HCT116 (cell line): ENCODE data around the gene POLE. TPM values are rescaled to one million over a fixed set of nuclear protein-coding genes. Genes with fewer than 3 reads are reported as not detected.

Experiments used
- ATAC-seq: fragments of 200-7000 bp; cut with Tn5 transposase; 2 replicates; pipeline ENCODE4 v1.9.1; 2020; ENCODE audit warnings: mild to moderate bottlenecking, moderate library complexity
- Bru-seq: library from RNA; stranded (reverse); fragments of 400-500 nt; gene quantifications from one replicate; lab custom pipeline; 2021; lab: Mats Ljungman, UMichigan
- BruChase-seq, 2 experiments: library from RNA; stranded (reverse); fragments of 400-500 nt; gene quantifications; one replicate each; lab custom pipeline; 2021; lab: Mats Ljungman, UMichigan
- BruUV-seq: library from RNA; stranded (reverse); fragments of 400-500 nt; replicated peaks from 2 replicates; lab custom pipeline; 2021; lab: Mats Ljungman, UMichigan
- CTCF ChIA-PET: fragments of 300-600 bp; sonication (Branson Sonifier 250); formaldehyde crosslinking; loops from one replicate; lab custom pipeline; 2021; ENCODE audit warnings: antibody characterized with exemption; lab: Charles Lee
- POLR2A ChIA-PET: fragments of 300-600, 350-600 bp; sonication (Branson Sonifier 250); formaldehyde crosslinking; loops from one replicate; lab custom pipeline; 2021; ENCODE audit warnings: antibody characterized with exemption; lab: Charles Lee
- RAD21 ChIA-PET, 2 experiments: fragments of 300-600 bp; sonication (Branson Sonifier 250); formaldehyde crosslinking; loops; one replicate each; lab custom pipeline; 2023; ENCODE audit warnings: low total read pairs in 2 of 2; ENCODE audit not compliant: uncharacterized antibody in 2 of 2, unreplicated experiment in 2 of 2, low non-redundant PET in 1 of 2; lab: Charles Lee
- DNase-seq: peaks from one replicate; pipeline ENCODE4 v3.0.0-alpha.2; 2010; ENCODE audit warnings: low read depth, low spot score
- H2AFZ ChIP-seq: fragments of 200-600 bp; shearing (Covaris generic), sonication (generic); 2 replicates; pipeline ENCODE4 v1.6.1; 2017; ENCODE audit warnings: low read depth, mixed run types, mixed read lengths, antibody characterized with exemption, low read length; ENCODE audit not compliant: poor library complexity, severe bottlenecking
- H3K27ac ChIP-seq: 2 replicates; pipeline ENCODE4 v1.5.1; 2012; ENCODE audit warnings: low read depth, low read length
- H3K27me3 ChIP-seq: fragments of 200-600 bp; sonication (generic); 2 replicates; pipeline ENCODE4 v1.6.1; 2016; ENCODE audit warnings: mixed run types, low read length, mixed read lengths; ENCODE audit not compliant: insufficient read depth
- H3K36me3 ChIP-seq, 2 experiments: fragments of 200-500 bp in 1 of 2; fragments of 200-600 bp in 1 of 2; sonication (Bioruptor generic) in 1 of 2; sonication (generic) in 1 of 2; 2 replicates each; pipeline versions ENCODE4 v1.5.1 to v1.6.1; 2014 to 2016; ENCODE audit warnings: low read length in 2 of 2, inconsistent platforms in 1 of 2, mixed read lengths in 1 of 2, mixed run types in 1 of 2; ENCODE audit not compliant: insufficient read depth in 2 of 2, control insufficient read depth in 1 of 2
- H3K4me1 ChIP-seq, 2 experiments: fragments of 200-600 bp in 1 of 2; sonication (generic) in 1 of 2; 2 replicates each; pipeline versions ENCODE4 v1.5.1 to v1.6.1; 2012 to 2017; ENCODE audit warnings: low read length in 2 of 2, inconsistent platforms in 1 of 2, mild to moderate bottlenecking in 1 of 2, mixed read lengths in 1 of 2, mixed run types in 1 of 2, moderate library complexity in 1 of 2; ENCODE audit not compliant: insufficient read depth in 2 of 2, control insufficient read depth in 1 of 2
- H3K4me2 ChIP-seq: fragments of 200-600 bp; sonication (generic); 2 replicates; pipeline ENCODE4 v1.6.1; 2017; ENCODE audit warnings: mixed run types, low read length, mixed read lengths
- H3K4me3 ChIP-seq, 2 experiments: fragments of 200-600 bp in 1 of 2; sonication (generic) in 1 of 2; replicated peaks in 1 of 2; 2 replicates each; pipeline ENCODE4 v1.5.1; 2011 to 2016; ENCODE audit warnings: low read length in 2 of 2, control low read depth in 1 of 2, low read depth in 1 of 2, mild to moderate bottlenecking in 1 of 2, mixed read lengths in 1 of 2, mixed run types in 1 of 2
- H3K79me2 ChIP-seq: fragments of 200-600 bp; sonication (generic); 2 replicates; pipeline ENCODE4 v1.6.1; 2017; ENCODE audit warnings: mild to moderate bottlenecking, mixed run types, low read length, moderate library complexity, mixed read lengths; ENCODE audit not compliant: insufficient read depth
- H3K9ac ChIP-seq: fragments of 200-600 bp; sonication (generic); 2 replicates; pipeline ENCODE4 v1.6.1; 2016; ENCODE audit warnings: low read length, mixed read lengths
- H3K9me2 ChIP-seq: fragments of 200-600 bp; sonication (generic), shearing (Covaris generic); 2 replicates; pipeline ENCODE4 v1.6.1; 2017; ENCODE audit warnings: mixed run types, mild to moderate bottlenecking, moderate library complexity; ENCODE audit not compliant: insufficient read depth
- H3K9me3 ChIP-seq, 2 experiments: fragments of 200-500 bp in 1 of 2; fragments of 200-600 bp in 1 of 2; sonication (Bioruptor generic) in 1 of 2; sonication (generic) in 1 of 2; 2 replicates each; pipeline ENCODE4 v1.6.1; 2014 to 2017; ENCODE audit warnings: low read length in 2 of 2, mixed read lengths in 2 of 2, inconsistent platforms in 1 of 2, low read depth in 1 of 2, mild to moderate bottlenecking in 1 of 2, mixed run types in 1 of 2, moderate library complexity in 1 of 2; ENCODE audit not compliant: control insufficient read depth in 1 of 2, insufficient read depth in 1 of 2
- H4K20me1 ChIP-seq: fragments of 200-600 bp; sonication (generic), shearing (Covaris generic); 2 replicates; pipeline ENCODE4 v1.6.1; 2017; ENCODE audit warnings: mixed run types, mild to moderate bottlenecking, moderate library complexity; ENCODE audit not compliant: insufficient read depth
- EGR1 ChIP-seq: IDR thresholded peaks from 2 replicates; pipeline ENCODE4 v1.6.1; 2012; ENCODE audit warnings: low read depth
- ELF1 ChIP-seq: IDR thresholded peaks from 2 replicates; pipeline ENCODE4 v1.6.1; 2012; ENCODE audit warnings: low read depth, borderline replicate concordance
- EZH2 ChIP-seq: fragments of 200-600 bp; sonication (generic); IDR thresholded peaks from 2 replicates; pipeline ENCODE4 v1.6.1; 2017; ENCODE audit warnings: antibody characterized with exemption, mixed run types
- FOSL1 ChIP-seq: IDR thresholded peaks from 2 replicates; pipeline ENCODE4 v1.6.1; 2012; ENCODE audit warnings: low read depth
- JUND ChIP-seq: IDR thresholded peaks from 2 replicates; pipeline ENCODE4 v1.6.1; 2012
- RAD21 ChIP-seq: IDR thresholded peaks from 2 replicates; pipeline ENCODE4 v1.6.1; 2012; ENCODE audit warnings: low read depth, mild to moderate bottlenecking
- SRF ChIP-seq: IDR thresholded peaks from 2 replicates; pipeline ENCODE4 v1.6.1; 2012; ENCODE audit warnings: low read depth
- YY1 ChIP-seq: IDR thresholded peaks from 2 replicates; pipeline ENCODE4 v1.6.1; 2011; ENCODE audit warnings: low read length, low read depth, moderate library complexity, mild to moderate bottlenecking; ENCODE audit not compliant: insufficient replicate concordance; ENCODE audit errors: extremely low read depth
- ZFX ChIP-seq: fragments of 450-650 bp; IDR thresholded peaks from 2 replicates; pipeline ENCODE4 v1.6.1; 2017
- intact Hi-C: fragments of 100-400 bp; cut with micrococcal nuclease; formaldehyde crosslinking; loops from 2 replicates; pipeline ENCODE4 v1.10.0; 2022
- long read RNA-seq: library from polyadenylated mRNA; unstranded; transcript quantifications from one replicate; pipeline ENCODE4 v2.0.0, GENCODE V29; 2021; ENCODE audit not compliant: unreplicated experiment
- polyA plus RNA-seq: library from polyadenylated mRNA; unstranded; fragments of >200 nt; gene quantifications from 2 replicates; pipeline ENCODE4 v1.2.1, GENCODE V29; 2012; ENCODE audit warnings: missing spikeins
- total RNA-seq: library from RNA; stranded (reverse); gene quantifications from one replicate; pipeline ENCODE4 v1.2.1, GENCODE V29; 2021; ENCODE audit not compliant: unreplicated experiment
- TF ChIP-seq, protein P1 (sequence below): IDR thresholded peaks from 2 replicates; pipeline ENCODE4 v1.6.1; 2012
- TF ChIP-seq, protein P2 (sequence below): IDR thresholded peaks from 2 replicates; pipeline ENCODE4 v1.6.1; 2012; ENCODE audit warnings: low read depth
- TF ChIP-seq, protein P3 (sequence below): IDR thresholded peaks from 2 replicates; pipeline ENCODE4 v1.6.1; 2012

The POLE gene, protein sequence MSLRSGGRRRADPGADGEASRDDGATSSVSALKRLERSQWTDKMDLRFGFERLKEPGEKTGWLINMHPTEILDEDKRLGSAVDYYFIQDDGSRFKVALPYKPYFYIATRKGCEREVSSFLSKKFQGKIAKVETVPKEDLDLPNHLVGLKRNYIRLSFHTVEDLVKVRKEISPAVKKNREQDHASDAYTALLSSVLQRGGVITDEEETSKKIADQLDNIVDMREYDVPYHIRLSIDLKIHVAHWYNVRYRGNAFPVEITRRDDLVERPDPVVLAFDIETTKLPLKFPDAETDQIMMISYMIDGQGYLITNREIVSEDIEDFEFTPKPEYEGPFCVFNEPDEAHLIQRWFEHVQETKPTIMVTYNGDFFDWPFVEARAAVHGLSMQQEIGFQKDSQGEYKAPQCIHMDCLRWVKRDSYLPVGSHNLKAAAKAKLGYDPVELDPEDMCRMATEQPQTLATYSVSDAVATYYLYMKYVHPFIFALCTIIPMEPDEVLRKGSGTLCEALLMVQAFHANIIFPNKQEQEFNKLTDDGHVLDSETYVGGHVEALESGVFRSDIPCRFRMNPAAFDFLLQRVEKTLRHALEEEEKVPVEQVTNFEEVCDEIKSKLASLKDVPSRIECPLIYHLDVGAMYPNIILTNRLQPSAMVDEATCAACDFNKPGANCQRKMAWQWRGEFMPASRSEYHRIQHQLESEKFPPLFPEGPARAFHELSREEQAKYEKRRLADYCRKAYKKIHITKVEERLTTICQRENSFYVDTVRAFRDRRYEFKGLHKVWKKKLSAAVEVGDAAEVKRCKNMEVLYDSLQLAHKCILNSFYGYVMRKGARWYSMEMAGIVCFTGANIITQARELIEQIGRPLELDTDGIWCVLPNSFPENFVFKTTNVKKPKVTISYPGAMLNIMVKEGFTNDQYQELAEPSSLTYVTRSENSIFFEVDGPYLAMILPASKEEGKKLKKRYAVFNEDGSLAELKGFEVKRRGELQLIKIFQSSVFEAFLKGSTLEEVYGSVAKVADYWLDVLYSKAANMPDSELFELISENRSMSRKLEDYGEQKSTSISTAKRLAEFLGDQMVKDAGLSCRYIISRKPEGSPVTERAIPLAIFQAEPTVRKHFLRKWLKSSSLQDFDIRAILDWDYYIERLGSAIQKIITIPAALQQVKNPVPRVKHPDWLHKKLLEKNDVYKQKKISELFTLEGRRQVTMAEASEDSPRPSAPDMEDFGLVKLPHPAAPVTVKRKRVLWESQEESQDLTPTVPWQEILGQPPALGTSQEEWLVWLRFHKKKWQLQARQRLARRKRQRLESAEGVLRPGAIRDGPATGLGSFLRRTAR (N-terminal part only)
- total RNA-seq: 128 TPM
- 58.0 and 71.0 TPM in 2 replicates for polyA plus RNA-seq
- Bru-seq, nascent RNA: percentile 70 among the genes with signal in this experiment
- percentile 87 among the genes with signal in this experiment for BruChase-seq, experiment 1, labeled RNA remaining after a 6-hour chase
- percentile 77 among the genes with signal in this experiment for BruChase-seq, experiment 2, labeled RNA remaining after a 2-hour chase
- long read RNA-seq, transcript POLE-220 (6 exons, 2,221 nt): major isoform, 11 of 65 reads
- long read RNA-seq, partial matches to known transcripts: 30 of 65 reads
- long read RNA-seq, other reads (novel, unspliced or antisense): 22 of 65 reads

DNA sequence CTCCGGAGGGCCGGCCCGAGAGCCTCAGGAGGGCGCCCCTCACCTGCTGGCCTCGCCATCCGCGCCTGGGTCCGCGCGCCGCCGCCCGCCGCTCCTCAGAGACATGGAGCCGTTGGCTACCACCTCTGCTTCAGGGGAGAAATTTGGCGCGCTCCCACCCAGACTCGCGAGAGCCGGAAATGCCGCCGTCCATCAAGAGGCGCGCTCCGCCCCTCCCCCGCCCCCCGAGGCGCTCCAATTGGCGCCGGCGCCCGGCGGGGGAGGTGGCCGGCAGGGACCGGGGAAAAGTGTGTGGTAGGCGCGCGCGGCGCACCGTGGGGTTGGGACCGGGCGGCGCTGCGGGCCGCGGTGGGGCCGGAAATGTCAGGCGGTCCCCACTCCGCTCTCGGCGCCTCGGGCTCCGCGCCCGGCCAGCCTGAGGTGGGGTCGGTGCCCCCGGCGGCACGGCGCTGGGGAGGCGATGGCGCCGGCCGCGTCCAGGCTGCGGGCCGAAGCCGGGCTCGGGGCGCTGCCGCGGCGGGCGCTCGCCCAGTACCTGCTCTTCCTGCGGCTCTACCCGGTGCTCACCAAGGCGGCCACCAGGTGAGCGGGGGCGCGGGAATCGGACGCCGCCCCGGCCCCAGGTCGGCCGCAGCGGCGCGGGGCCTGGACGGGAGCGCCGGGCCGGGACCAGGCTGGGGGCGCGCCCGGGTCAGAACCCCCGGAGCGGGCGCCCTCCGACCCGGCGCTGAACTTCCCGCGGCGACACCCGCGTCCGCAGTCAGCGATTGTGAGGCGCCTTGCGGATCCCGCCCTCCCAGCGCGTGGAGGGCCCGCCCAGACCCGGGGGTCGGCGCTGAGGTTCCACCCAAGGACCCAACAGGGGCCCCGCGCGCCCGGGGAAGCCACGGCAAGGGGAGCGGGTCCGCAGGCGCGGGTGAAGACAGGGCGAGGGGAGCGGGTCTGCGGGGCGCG is at the start of gene POLE, which contains the start of gene PXMP2:
POLE (minus strand) TSS at position 132 of the 954 bp plus-strand sequence; CDS start at position 105, 27 bp downstream.
PXMP2 (plus strand) TSS at position 377 of the 954 bp plus-strand sequence; CDS start at position 461, 84 bp downstream.
- Histone ChIP-seq H3K27me3 (no peaks in the 10 kb centered on the region), H3K4me3 (peak within 1 kb of the TSS; percentile 66 to 72), H3K36me3 (peaks cover 0 to 15% of the 10 kb centered on the region in 2 experiments; a peak in 3 of 4 replicates), H3K9me3 (no peaks in the 10 kb centered on the region), H3K9ac (peak within 1 kb of the TSS; percentile 90), H3K27ac (peak within 1 kb of the TSS; percentile 92), H3K4me1 (peaks cover 8 to 19% of the 10 kb centered on the region in 2 experiments), H3K79me2 (peaks cover 52% of the 10 kb centered on the region), H3K4me2 (peak within 1 kb of the TSS; percentile 87), H4K20me1 (peaks cover 4% of the 10 kb centered on the region; the same call in 1 of the 2 replicates), H2AFZ (no peak within 1 kb of the TSS), H3K9me2 (no peaks in the 10 kb centered on the region)
- CTCF ChIA-PET: no interaction called here
- ATAC-seq (peak; percentile 92), DNase-seq (peak; percentile 87)
- BruUV-seq: no TSS peak
- RAD21 ChIA-PET: no interaction called here
- intact Hi-C loops: loop anchor here (5.0 kb wide), 1 partner anchor 235 kb away; no protein-coding TSS in a partner anchor
- POLR2A ChIA-PET: no interaction called here
- no peak for TF ChIP-seq JUND
- TF ChIP-seq ZFX: peak; percentile 40; the same call in 1 of the 2 replicates
- peak; percentile 88 for TF ChIP-seq YY1
- TF ChIP-seq EGR1: peak; percentile 87
- no peak for TF ChIP-seq EZH2
- TF ChIP-seq ELF1: no peak
- no peak for TF ChIP-seq FOSL1
- TF ChIP-seq, protein P1, sequence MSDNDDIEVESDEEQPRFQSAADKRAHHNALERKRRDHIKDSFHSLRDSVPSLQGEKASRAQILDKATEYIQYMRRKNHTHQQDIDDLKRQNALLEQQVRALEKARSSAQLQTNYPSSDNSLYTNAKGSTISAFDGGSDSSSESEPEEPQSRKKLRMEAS: peak; percentile 58
- TF ChIP-seq RAD21: no peak
- TF ChIP-seq SRF: no peak
- TF ChIP-seq, protein P2, sequence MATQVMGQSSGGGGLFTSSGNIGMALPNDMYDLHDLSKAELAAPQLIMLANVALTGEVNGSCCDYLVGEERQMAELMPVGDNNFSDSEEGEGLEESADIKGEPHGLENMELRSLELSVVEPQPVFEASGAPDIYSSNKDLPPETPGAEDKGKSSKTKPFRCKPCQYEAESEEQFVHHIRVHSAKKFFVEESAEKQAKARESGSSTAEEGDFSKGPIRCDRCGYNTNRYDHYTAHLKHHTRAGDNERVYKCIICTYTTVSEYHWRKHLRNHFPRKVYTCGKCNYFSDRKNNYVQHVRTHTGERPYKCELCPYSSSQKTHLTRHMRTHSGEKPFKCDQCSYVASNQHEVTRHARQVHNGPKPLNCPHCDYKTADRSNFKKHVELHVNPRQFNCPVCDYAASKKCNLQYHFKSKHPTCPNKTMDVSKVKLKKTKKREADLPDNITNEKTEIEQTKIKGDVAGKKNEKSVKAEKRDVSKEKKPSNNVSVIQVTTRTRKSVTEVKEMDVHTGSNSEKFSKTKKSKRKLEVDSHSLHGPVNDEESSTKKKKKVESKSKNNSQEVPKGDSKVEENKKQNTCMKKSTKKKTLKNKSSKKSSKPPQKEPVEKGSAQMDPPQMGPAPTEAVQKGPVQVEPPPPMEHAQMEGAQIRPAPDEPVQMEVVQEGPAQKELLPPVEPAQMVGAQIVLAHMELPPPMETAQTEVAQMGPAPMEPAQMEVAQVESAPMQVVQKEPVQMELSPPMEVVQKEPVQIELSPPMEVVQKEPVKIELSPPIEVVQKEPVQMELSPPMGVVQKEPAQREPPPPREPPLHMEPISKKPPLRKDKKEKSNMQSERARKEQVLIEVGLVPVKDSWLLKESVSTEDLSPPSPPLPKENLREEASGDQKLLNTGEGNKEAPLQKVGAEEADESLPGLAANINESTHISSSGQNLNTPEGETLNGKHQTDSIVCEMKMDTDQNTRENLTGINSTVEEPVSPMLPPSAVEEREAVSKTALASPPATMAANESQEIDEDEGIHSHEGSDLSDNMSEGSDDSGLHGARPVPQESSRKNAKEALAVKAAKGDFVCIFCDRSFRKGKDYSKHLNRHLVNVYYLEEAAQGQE: no peak
- TF ChIP-seq, protein P3, sequence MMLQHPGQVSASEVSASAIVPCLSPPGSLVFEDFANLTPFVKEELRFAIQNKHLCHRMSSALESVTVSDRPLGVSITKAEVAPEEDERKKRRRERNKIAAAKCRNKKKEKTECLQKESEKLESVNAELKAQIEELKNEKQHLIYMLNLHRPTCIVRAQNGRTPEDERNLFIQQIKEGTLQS: no peak
